ENCODE measurements around the gene ZFHX3. TPM values are rescaled to one million over a fixed set of nuclear protein-coding genes. Genes with fewer than 3 reads are reported as not detected.

Gene ZFHX3
- total and polyA plus RNA-seq, 2 of the 8 experiments (the other 6 are each of a cell fraction or from before 2014, with no cell fraction given) = 0.08 to 0.99 TPM

- TF ChIP-seq MAX (IDR thresholded peaks at IDR 0.05) = peak; percentile 45
These were observed 215.2 kb downstream of the ZFHX3 start (continued) for GRCh38 chr16:72832621-72833248.
